IMR-90 (cell line): ENCODE measurements around the gene PERM1. TPM values are rescaled to one million over a fixed set of nuclear protein-coding genes. Genes with fewer than 3 reads are reported as not detected.

Experiments used
- ATAC-seq: fragments of 200-7000 bp; cut with Tn5 transposase; 2 replicates; pipeline ENCODE4 v1.9.1; 2020; ENCODE audit warnings: low read depth, mild to moderate bottlenecking, moderate library complexity
- BruUV-seq: library from RNA; stranded (reverse); fragments of 400-500 nt; replicated peaks from 2 replicates; lab custom pipeline; 2021; lab: Mats Ljungman, UMichigan
- CTCF ChIA-PET: fragments of 300-600 bp; formaldehyde crosslinking; extraction: SDS; loops from one replicate; lab custom pipeline; 2021; ENCODE audit warnings: antibody characterized with exemption; lab: Yijun Ruan, JAX
- POLR2A ChIA-PET: fragments of 300-600 bp; sonication (Branson Sonifier 250); formaldehyde crosslinking; loops from one replicate; lab custom pipeline; 2022; ENCODE audit warnings: antibody characterized with exemption; ENCODE audit not compliant: unreplicated experiment; lab: Charles Lee
- DNase-seq: peaks from one replicate; pipeline ENCODE4 v3.0.0; 2013
- H2AFZ ChIP-seq: replicated peaks from 2 replicates; pipeline ENCODE3; 2013; ENCODE audit warnings: low read length, mild to moderate bottlenecking; ENCODE audit not compliant: poor library complexity
- H2AK5ac ChIP-seq: 2 replicates; pipeline ENCODE4 v1.6.1; 2013; ENCODE audit warnings: low read depth, low read length, inconsistent platforms
- H2AK9ac ChIP-seq: replicated peaks from 2 replicates; pipeline ENCODE3; 2013; ENCODE audit warnings: mild to moderate bottlenecking, low read depth, low read length, moderate library complexity; ENCODE audit not compliant: poor library complexity
- H2BK120ac ChIP-seq: 2 replicates; pipeline ENCODE4 v1.6.1; 2013; ENCODE audit warnings: low read depth, low read length, inconsistent platforms
- H2BK15ac ChIP-seq: 3 replicates; pipeline ENCODE4 v1.6.1; 2013; ENCODE audit warnings: low read depth, low read length, inconsistent platforms
- H2BK20ac ChIP-seq: 2 replicates; pipeline ENCODE4 v1.6.1; 2013; ENCODE audit warnings: low read depth, mild to moderate bottlenecking, inconsistent platforms, low read length, moderate library complexity
- H2BK5ac ChIP-seq: 2 replicates; pipeline ENCODE4 v1.6.1; 2013; ENCODE audit warnings: mild to moderate bottlenecking, low read depth, low read length, inconsistent platforms; ENCODE audit not compliant: poor library complexity, severe bottlenecking
- H3K14ac ChIP-seq: replicated peaks from 2 replicates; pipeline ENCODE4 v1.6.1; 2013; ENCODE audit warnings: low read depth, low read length, inconsistent platforms
- H3K18ac ChIP-seq: 2 replicates; pipeline ENCODE4 v1.6.1; 2013; ENCODE audit warnings: low read depth, low read length, control low read depth
- H3K23ac ChIP-seq: 2 replicates; pipeline ENCODE4 v1.6.1; 2013; ENCODE audit warnings: low read depth, low read length, inconsistent platforms
- H3K27ac ChIP-seq: 2 replicates; pipeline ENCODE4 v1.5.1; 2013; ENCODE audit warnings: mild to moderate bottlenecking, control low read depth, low read length; ENCODE audit not compliant: insufficient read depth
- H3K27me3 ChIP-seq: 2 replicates; pipeline ENCODE4 v1.6.1; 2013; ENCODE audit warnings: low read length; ENCODE audit not compliant: control insufficient read depth, insufficient read depth
- H3K36me3 ChIP-seq: 2 replicates; pipeline ENCODE4 v1.6.1; 2013; ENCODE audit warnings: low read length, mixed read lengths; ENCODE audit not compliant: control insufficient read depth, insufficient read depth
- H3K4ac ChIP-seq: 2 replicates; pipeline ENCODE4 v1.6.1; 2013; ENCODE audit warnings: low read depth, low read length, inconsistent platforms
- H3K4me1 ChIP-seq: 2 replicates; pipeline ENCODE4 v1.6.1; 2013; ENCODE audit warnings: low read length, mixed read lengths; ENCODE audit not compliant: control insufficient read depth, insufficient read depth
- H3K4me2 ChIP-seq: 2 replicates; pipeline ENCODE4 v1.6.1; 2013; ENCODE audit warnings: low read depth, mild to moderate bottlenecking, control low read depth, low read length, moderate library complexity
- H3K4me3 ChIP-seq: 2 replicates; pipeline ENCODE4 v1.5.1; 2013; ENCODE audit warnings: low read depth, mild to moderate bottlenecking, control low read depth, low read length, moderate library complexity; ENCODE audit not compliant: insufficient read depth
- H3K56ac ChIP-seq: 2 replicates; pipeline ENCODE4 v1.6.1; 2013; ENCODE audit warnings: low read length, inconsistent platforms; ENCODE audit not compliant: insufficient read depth; ENCODE audit errors: extremely low read depth
- H3K79me1 ChIP-seq, 2 experiments: 2 replicates each; pipeline ENCODE4 v1.6.1; 2013; ENCODE audit warnings: low read length in 2 of 2, inconsistent platforms in 1 of 2, low read depth in 1 of 2
- H3K9ac ChIP-seq: 2 replicates; pipeline ENCODE4 v1.6.1; 2013; ENCODE audit warnings: low read depth, low read length, control low read depth
- H3K9me1 ChIP-seq: 2 replicates; pipeline ENCODE4 v1.6.1; 2013; ENCODE audit warnings: low read length, inconsistent platforms; ENCODE audit not compliant: insufficient read depth
- H3K9me3 ChIP-seq: 2 replicates; pipeline ENCODE4 v1.6.1; 2013; ENCODE audit warnings: low read length; ENCODE audit not compliant: control insufficient read depth, insufficient read depth
- H4K20me1 ChIP-seq: 2 replicates; pipeline ENCODE4 v1.6.1; 2013; ENCODE audit warnings: low read length, inconsistent platforms; ENCODE audit not compliant: insufficient read depth
- H4K5ac ChIP-seq: 2 replicates; pipeline ENCODE4 v1.6.1; 2013; ENCODE audit warnings: mild to moderate bottlenecking, low read depth, low read length, control low read depth
- H4K8ac ChIP-seq, 2 experiments: 2 replicates each; pipeline ENCODE4 v1.6.1; 2013; ENCODE audit warnings: low read depth in 2 of 2, low read length in 2 of 2, control low read depth in 1 of 2, inconsistent platforms in 1 of 2
- H4K91ac ChIP-seq: 2 replicates; pipeline ENCODE4 v1.6.1; 2013; ENCODE audit warnings: low read depth, low read length, inconsistent platforms; ENCODE audit not compliant: insufficient read depth
- CEBPB ChIP-seq: IDR thresholded peaks from 2 replicates; pipeline ENCODE4 v1.6.1; 2012; ENCODE audit warnings: low read depth, low read length, improper control_type of control experiment
- POLR2A ChIP-seq: IDR thresholded peaks from 2 replicates; pipeline ENCODE4 v1.6.1; 2012; ENCODE audit warnings: mild to moderate bottlenecking, low read depth, low read length
- WGBS, 2 experiments: methylation state at CpG; one replicate each; pipeline versions ENCODE4 v1.1.5 to v1.1.7; 2013; ENCODE audit warnings: missing lambda C conversion rate in 2 of 2; ENCODE audit not compliant: insufficient read length in 1 of 2; ENCODE audit errors: extremely low coverage in 2 of 2; 5-methylcytosine and 5-hydroxymethylcytosine counted together
- dilution Hi-C: fragments of 300-500 bp; cut with HindIII; formaldehyde crosslinking; loops from one replicate; pipeline ENCODE4 v1.14.3; 2018; ENCODE audit warnings: low sequenced_read_pairs; ENCODE audit not compliant: unreplicated experiment
- in situ Hi-C: fragments of 300-500 bp; cut with MboI; formaldehyde crosslinking; loops from 3 replicates; pipeline ENCODE4 v1.14.3; 2019; ENCODE audit warnings: low sequenced_read_pairs, inconsistent platforms, mixed read lengths
- intact Hi-C: fragments of 100-400 bp; cut with micrococcal nuclease; formaldehyde crosslinking; loops from 2 replicates; pipeline ENCODE4 v1.10.0; 2022
- polyA plus RNA-seq, 3 experiments: library from polyadenylated mRNA; depleted of rRNA; stranded (reverse); fragments of >200 nt; gene quantifications; 2 replicates each; pipeline ENCODE4 v1.2.3, GENCODE V29; 2012; ENCODE audit warnings: low replicate concordance in 1 of 3
- total RNA-seq: library from RNA; depleted of rRNA; stranded (reverse); fragments of >200 nt; gene quantifications from 2 replicates; pipeline ENCODE4 v1.2.3, GENCODE V29; 2012

Gene PERM1
- total and polyA plus RNA-seq, 2 of the 4 experiments (the other 2 are of a cell fraction) = not detected

GRCh38 chr1:996851-997712 is 15.2 kb upstream of the PERM1 start:
- Histone ChIP-seq H4K5ac (no peak overlapping the region), H3K27me3 (no peaks in the 10 kb centered on the region), H4K20me1 (peaks cover 6% of the 10 kb centered on the region; the same call in 1 of the 2 replicates), H3K18ac (no peak overlapping the region), H3K23ac (no peak overlapping the region), H3K9me1 (no peaks in the 10 kb centered on the region), H2BK120ac (no peak overlapping the region), H2AFZ (no peak overlapping the region), H3K79me1 (peaks cover 3 to 26% of the 10 kb centered on the region in 2 experiments; a peak in 3 of 4 replicates), H3K4me1 (peaks cover 4% of the 10 kb centered on the region; the same call in 1 of the 2 replicates), H3K36me3 (no peaks in the 10 kb centered on the region), H3K27ac (no peak overlapping the region), H3K56ac (no peak overlapping the region), H2AK9ac (peak overlapping the region; percentile 55), H3K4me2 (no peak overlapping the region), H3K14ac (no peak overlapping the region; the same call in 1 of the 2 replicates), H4K8ac (no peak overlapping the region), H2BK20ac (no peak overlapping the region), H4K91ac (no peak overlapping the region), H2AK5ac (no peak overlapping the region), H3K4ac (no peak overlapping the region), H3K9ac (no peak overlapping the region), H2BK5ac (no peak overlapping the region), H3K9me3 (peaks cover 4% of the 10 kb centered on the region), H2BK15ac (no peak overlapping the region), H3K4me3 (no peak overlapping the region)
- WGBS, 2 experiments = 86% methylated on average over 11 of the region's 24 CpGs; no CpG with 5 or more reads in 1 of the 2 experiments
- in situ Hi-C loops = no loop called here
- ChIA-PET CTCF (no interaction called here), POLR2A (no interaction called here)
- no peak for TF ChIP-seq CEBPB
- TF ChIP-seq POLR2A = peak; percentile 46
- DNase-seq (no peak), ATAC-seq (no peak)
- dilution Hi-C loops = no loop called here
- no TSS peak for BruUV-seq
- intact Hi-C loops = no loop called here
